Body of pancreas (tissue), 4 donors: ENCODE measurements around the gene NOX4. TPM values are rescaled to one million over a fixed set of nuclear protein-coding genes. Genes with fewer than 3 reads are reported as not detected.

ENCODE experiments used
- ATAC-seq: fragments of 150-250 bp; one replicate; pipeline ENCODE4 v1.9.1; 2016
- DNase-seq, 4 donors: peaks; one replicate each; pipeline ENCODE4 v3.0.0-alpha.2; 2019
- H3K27ac ChIP-seq, 4 donors: fragments of 200-600 bp; sonication (generic); 1 replicate in 3 of 4; 2 replicates in 1 of 4; pipeline versions ENCODE4 v1.5.1 to v1.6.1; 2016 to 2019; ENCODE audit warnings: mild to moderate bottlenecking in 1 of 4, mixed read lengths in 1 of 4, moderate library complexity in 1 of 4
- H3K27me3 ChIP-seq, 2 donors: fragments of 200-600 bp; sonication (generic); one replicate each; pipeline ENCODE4 v1.6.0; 2016; ENCODE audit warnings: mild to moderate bottlenecking in 1 of 2
- H3K36me3 ChIP-seq, 2 donors: fragments of 200-600 bp; sonication (generic); replicated peaks in 1 of 2; 2 replicates each; pipeline ENCODE4 v1.5.1; 2016; ENCODE audit warnings: low read depth in 2 of 2; ENCODE audit not compliant: insufficient read depth in 1 of 2
- H3K4me1 ChIP-seq: fragments of 200-600 bp; sonication (generic); one replicate; pipeline ENCODE4 v1.6.0; 2016
- H3K4me3 ChIP-seq, 2 donors: fragments of 200-600 bp; sonication (generic); 1 replicate in 1 of 2; 2 replicates in 1 of 2; pipeline ENCODE4 v1.5.1; 2016 to 2019
- H3K9me3 ChIP-seq, 3 donors: fragments of 200-600 bp; sonication (generic); 1 replicate in 2 of 3; 2 replicates in 1 of 3; pipeline ENCODE4 v1.5.1; 2016
- POLR2A ChIP-seq, 3 donors: fragments of 450-650 bp; IDR thresholded peaks; one replicate each; pipeline ENCODE4 v1.6.1; 2016; ENCODE audit warnings: antibody characterized with exemption in 3 of 3, mild to moderate bottlenecking in 2 of 3
- WGBS, 2 donors: methylation state at CpG; one replicate each; pipeline ENCODE4 v1.1.5; 2017; 5-methylcytosine and 5-hydroxymethylcytosine counted together
- intact Hi-C: fragments of 100-400 bp; cut with DNase I; formaldehyde crosslinking; loops from one replicate; pipeline ENCODE4 v1.15.1; 2023
- total RNA-seq, 2 donors: library from RNA; depleted of rRNA; stranded (reverse); fragments of >200 nt; gene quantifications; one replicate each; pipeline ENCODE4 v1.1.0, GENCODE V29; 2016
- TF ChIP-seq, protein P1 (sequence below), 7 experiments: fragments of 450-650 bp in 4 of 7; fragments of 200-600 bp in 3 of 7; sonication (generic) in 3 of 7; IDR thresholded peaks; one replicate each; pipeline ENCODE4 v1.5.1; 2016 to 2019; ENCODE audit warnings: antibody characterized with exemption in 7 of 7

Gene NOX4
- total RNA-seq, 2 donors from 2014 or later: 0.78 TPM; not detected in 1

DNA sequence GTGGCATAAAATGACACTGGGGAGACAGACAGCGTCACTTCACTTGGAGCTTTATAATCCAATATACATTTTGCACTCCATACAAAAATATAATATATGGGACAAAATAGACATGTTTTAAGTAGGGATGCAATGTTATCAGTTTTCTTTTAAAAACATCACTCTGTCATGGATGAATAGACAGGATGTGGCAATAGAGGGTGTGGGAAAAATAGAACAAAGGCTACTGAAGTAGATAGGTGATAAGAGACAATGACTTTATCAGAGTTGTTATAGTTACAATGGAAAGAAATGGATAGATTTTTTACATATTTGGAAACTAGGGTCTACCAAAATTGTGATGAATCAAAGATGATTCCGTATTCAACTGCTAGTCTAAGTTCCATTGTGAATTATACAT lies 13.1 kb upstream of the NOX4 start:
- no peak for ATAC-seq
- WGBS, 2 donors: 66 to 75% methylated on average over 2 of the region's 2 CpGs
- Histone ChIP-seq H3K4me3 (no peak overlapping the region), H3K27ac (no peak overlapping the region), H3K36me3 (no peaks in the 10 kb centered on the region), H3K9me3 (no peaks in the 10 kb centered on the region), H3K27me3 (no peaks in the 10 kb centered on the region), H3K4me1 (no peaks in the 10 kb centered on the region)
- no peak for TF ChIP-seq POLR2A (IDR thresholded peaks at IDR 0.05)
- TF ChIP-seq, protein P1, sequence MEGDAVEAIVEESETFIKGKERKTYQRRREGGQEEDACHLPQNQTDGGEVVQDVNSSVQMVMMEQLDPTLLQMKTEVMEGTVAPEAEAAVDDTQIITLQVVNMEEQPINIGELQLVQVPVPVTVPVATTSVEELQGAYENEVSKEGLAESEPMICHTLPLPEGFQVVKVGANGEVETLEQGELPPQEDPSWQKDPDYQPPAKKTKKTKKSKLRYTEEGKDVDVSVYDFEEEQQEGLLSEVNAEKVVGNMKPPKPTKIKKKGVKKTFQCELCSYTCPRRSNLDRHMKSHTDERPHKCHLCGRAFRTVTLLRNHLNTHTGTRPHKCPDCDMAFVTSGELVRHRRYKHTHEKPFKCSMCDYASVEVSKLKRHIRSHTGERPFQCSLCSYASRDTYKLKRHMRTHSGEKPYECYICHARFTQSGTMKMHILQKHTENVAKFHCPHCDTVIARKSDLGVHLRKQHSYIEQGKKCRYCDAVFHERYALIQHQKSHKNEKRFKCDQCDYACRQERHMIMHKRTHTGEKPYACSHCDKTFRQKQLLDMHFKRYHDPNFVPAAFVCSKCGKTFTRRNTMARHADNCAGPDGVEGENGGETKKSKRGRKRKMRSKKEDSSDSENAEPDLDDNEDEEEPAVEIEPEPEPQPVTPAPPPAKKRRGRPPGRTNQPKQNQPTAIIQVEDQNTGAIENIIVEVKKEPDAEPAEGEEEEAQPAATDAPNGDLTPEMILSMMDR (IDR thresholded peaks at IDR 0.05): no peak
- DNase-seq: no peak
- intact Hi-C loops: no loop called here

DNA sequence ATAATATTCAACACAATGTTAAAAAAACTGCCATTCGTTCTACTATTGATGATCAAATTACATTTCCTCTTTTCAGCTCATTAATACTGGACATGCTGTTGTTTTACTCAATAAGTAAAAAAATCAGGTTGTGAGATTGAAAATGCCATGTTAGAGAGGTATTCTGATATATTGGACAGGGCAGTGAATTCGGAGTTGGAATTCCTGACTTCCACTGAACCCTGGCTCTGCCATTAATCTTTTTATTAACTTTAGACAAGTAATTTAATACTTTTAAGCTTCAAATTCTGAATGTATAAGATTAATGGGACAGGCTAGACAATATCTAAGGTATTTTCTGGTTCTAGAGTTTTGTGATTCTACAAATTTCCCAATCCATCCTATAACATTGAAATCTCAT lies 12.2 kb upstream of the NOX4 start:
- Histone ChIP-seq H3K36me3 (no peaks in the 10 kb centered on the region), H3K4me1 (no peaks in the 10 kb centered on the region), H3K27ac (no peak overlapping the region), H3K9me3 (no peaks in the 10 kb centered on the region), H3K4me3 (no peak overlapping the region), H3K27me3 (no peaks in the 10 kb centered on the region)
- intact Hi-C loops: no loop called here
- no peak for DNase-seq
- TF ChIP-seq POLR2A (IDR thresholded peaks at IDR 0.05): no peak
- TF ChIP-seq, protein P1 (IDR thresholded peaks at IDR 0.05): no peak
- ATAC-seq: no peak
- WGBS, 2 donors: 54 to 60% methylated on average over 2 of the region's 2 CpGs

DNA sequence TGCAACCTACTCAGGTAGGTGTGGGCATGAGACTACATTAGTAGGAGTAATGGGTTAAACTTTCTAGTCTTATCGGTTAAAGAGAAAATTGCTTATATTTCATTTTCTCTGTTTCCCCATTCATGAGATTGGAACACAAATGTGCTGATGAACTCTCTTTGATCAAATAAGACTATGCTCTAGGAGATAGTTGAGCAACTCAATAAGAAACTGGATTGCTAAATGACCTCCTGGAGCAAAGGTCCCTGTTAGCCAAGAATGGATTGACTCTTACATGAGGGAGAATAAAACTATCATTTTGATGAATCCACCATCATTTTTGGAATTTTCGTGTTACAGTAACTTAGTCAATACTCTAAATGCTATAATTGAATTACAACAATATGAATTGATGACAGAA lies 11.1 kb upstream of the NOX4 start:
- H3K4me3 ChIP-seq: no peak overlapping the region
- TF ChIP-seq, protein P1 (IDR thresholded peaks at IDR 0.05): no peak
- TF ChIP-seq POLR2A (IDR thresholded peaks at IDR 0.05): no peak
- H3K36me3 ChIP-seq: no peaks in the 10 kb centered on the region
- ATAC-seq: no peak
- WGBS, 2 donors: 62 to 68% methylated on average over 2 of the region's 2 CpGs
- no peak overlapping the region for H3K27ac ChIP-seq
- no peaks in the 10 kb centered on the region for H3K27me3 ChIP-seq
- no peak for DNase-seq
- H3K9me3 ChIP-seq: no peaks in the 10 kb centered on the region
- intact Hi-C loops: no loop called here
- H3K4me1 ChIP-seq: no peaks in the 10 kb centered on the region

DNA sequence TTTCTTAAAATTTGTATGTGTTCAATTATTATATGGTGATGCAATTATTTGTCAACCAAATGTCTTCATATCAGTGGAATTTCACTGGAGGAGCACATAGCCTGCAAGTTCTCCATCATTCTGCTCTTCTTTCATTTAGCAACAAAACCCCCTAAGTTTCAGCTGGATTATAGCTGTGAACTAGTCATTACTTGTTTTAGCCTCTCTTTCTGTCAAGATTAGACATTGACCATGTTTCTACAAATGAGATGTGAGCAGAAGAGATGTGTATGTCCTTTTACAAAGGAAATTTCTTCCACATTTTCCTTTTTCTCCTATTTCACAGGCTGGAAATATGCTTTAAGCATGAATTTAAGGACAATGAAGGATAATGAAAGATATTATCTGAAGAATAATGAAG lies 9.2 kb upstream of the NOX4 start:
- TF ChIP-seq POLR2A (IDR thresholded peaks at IDR 0.05): no peak
- TF ChIP-seq, protein P1 (IDR thresholded peaks at IDR 0.05): no peak
- ATAC-seq (no peak), DNase-seq (no peak)
- no peaks in the 10 kb centered on the region for H3K9me3 ChIP-seq
- no peaks in the 10 kb centered on the region for H3K36me3 ChIP-seq
- intact Hi-C loops: no loop called here
- H3K27ac ChIP-seq: no peak overlapping the region
- no peaks in the 10 kb centered on the region for H3K4me1 ChIP-seq
- no peak overlapping the region for H3K4me3 ChIP-seq
- no peaks in the 10 kb centered on the region for H3K27me3 ChIP-seq

DNA sequence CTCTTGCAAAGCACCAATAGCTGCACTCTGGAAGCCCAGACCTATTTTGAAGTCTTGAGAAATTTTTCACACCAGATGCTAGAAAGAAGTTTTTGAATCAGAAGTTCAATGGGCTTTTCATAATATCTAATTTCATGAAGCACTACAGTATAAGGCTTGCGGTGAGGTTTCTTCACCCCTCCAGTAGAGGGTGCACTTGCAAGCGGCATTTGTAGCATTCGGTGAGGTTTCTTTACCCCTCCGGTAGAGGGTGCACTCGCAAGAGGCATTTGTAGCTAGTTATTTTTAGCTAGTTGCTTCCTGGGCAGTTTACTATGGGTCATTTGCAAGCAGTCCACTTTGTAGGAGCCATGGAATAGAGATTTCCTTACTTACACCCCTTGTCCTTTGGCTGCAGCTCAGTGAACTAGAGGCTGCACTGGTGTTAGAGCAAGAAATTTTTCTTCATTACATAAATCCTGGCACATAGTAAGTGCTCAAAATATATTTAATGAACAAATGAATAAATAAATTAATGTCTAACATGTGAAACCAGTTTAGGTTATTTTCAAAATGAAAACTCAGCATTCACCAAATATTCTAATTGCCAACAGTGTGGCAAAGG lies 7.8 kb upstream of the NOX4 start:
- Histone ChIP-seq H3K4me1 (no peaks in the 10 kb centered on the region), H3K4me3 (no peak overlapping the region), H3K27me3 (no peaks in the 10 kb centered on the region), H3K9me3 (no peaks in the 10 kb centered on the region), H3K27ac (no peak overlapping the region), H3K36me3 (no peaks in the 10 kb centered on the region)
- intact Hi-C loops: no loop called here
- DNase-seq: peak in 3 of 4 donors; percentile 2 to 18 (median 16)
- WGBS, 2 donors: 57 to 65% methylated on average over 5 of the region's 5 CpGs
- peak; percentile 45 for ATAC-seq
- TF ChIP-seq, protein P1 (IDR thresholded peaks at IDR 0.05): peak in 6 of 7 experiments; percentile 26 to 64 (median 42)
- no peak for TF ChIP-seq POLR2A (IDR thresholded peaks at IDR 0.05)
